B cell (primary cell): ENCODE data around the gene METTL24. TPM values are rescaled to one million over a fixed set of nuclear protein-coding genes. Genes with fewer than 3 reads are reported as not detected.

Source experiments
- ATAC-seq: fragments of 200-7000 bp; cut with Tn5 transposase; one replicate; pipeline ENCODE4 v1.10.0; 2021; ENCODE audit warnings: low read depth, mild to moderate bottlenecking, moderate number of reproducible peaks, moderate library complexity
- CTCF ChIA-PET: fragments of 350-600 bp; sonication (Branson Sonifier 250); formaldehyde crosslinking; loops from one replicate; lab custom pipeline; 2021; ENCODE audit warnings: antibody characterized with exemption, inconsistent platforms; lab: Charles Lee
- POLR2A ChIA-PET: fragments of 350-600 bp; sonication (Branson Sonifier 250); formaldehyde crosslinking; loops from one replicate; lab custom pipeline; 2021; ENCODE audit warnings: antibody characterized with exemption; lab: Charles Lee
- DNase-seq: peaks from one replicate; pipeline ENCODE4 v3.0.0; 2013
- H2AFZ ChIP-seq: 2 replicates; pipeline ENCODE4 v1.6.1; 2012; ENCODE audit warnings: mild to moderate bottlenecking, low read depth, low read length; ENCODE audit not compliant: insufficient read depth, poor library complexity, severe bottlenecking
- H3K27ac ChIP-seq, 2 donors: 1 replicate in 1 of 2; 2 replicates in 1 of 2; pipeline ENCODE4 v1.5.1; 2012 to 2013; ENCODE audit warnings: low read length in 2 of 2, mild to moderate bottlenecking in 2 of 2, moderate library complexity in 1 of 2
- H3K27me3 ChIP-seq, 4 experiments: fragments of 200-600 bp in 1 of 4; sonication (generic) in 1 of 4; replicated peaks in 1 of 4; 1 replicate in 2 of 4; 2 replicates in 2 of 4; pipeline versions ENCODE4 v1.6.1 to v1.7.0; 2013 to 2016; ENCODE audit warnings: low read length in 3 of 4, mild to moderate bottlenecking in 2 of 4, mixed read lengths in 1 of 4, moderate library complexity in 1 of 4; ENCODE audit not compliant: insufficient read depth in 4 of 4, control insufficient read depth in 3 of 4; ENCODE audit errors: control extremely low read depth in 1 of 4
- H3K36me3 ChIP-seq, 2 experiments: replicated peaks in 1 of 2; 1 replicate in 1 of 2; 2 replicates in 1 of 2; pipeline versions ENCODE4 v1.6.1 to v1.7.1; 2013; ENCODE audit warnings: low read length in 1 of 2; ENCODE audit not compliant: insufficient read depth in 2 of 2, control insufficient read depth in 1 of 2; ENCODE audit errors: control extremely low read depth in 1 of 2, extremely low read depth in 1 of 2
- H3K4me1 ChIP-seq, 2 donors: fragments of 200-600 bp in 1 of 2; sonication (generic) in 1 of 2; 1 replicate in 1 of 2; 2 replicates in 1 of 2; pipeline versions ENCODE4 v1.5.1 to v1.6.1; 2013 to 2017; ENCODE audit warnings: low read length in 2 of 2; ENCODE audit not compliant: control insufficient read depth in 2 of 2, insufficient read depth in 2 of 2
- H3K4me2 ChIP-seq: replicated peaks from 2 replicates; pipeline ENCODE3; 2012; ENCODE audit warnings: mild to moderate bottlenecking, low read depth, low read length; ENCODE audit not compliant: poor library complexity, severe bottlenecking
- H3K4me3 ChIP-seq, 5 experiments: fragments of 200-600 bp in 1 of 5; sonication (generic) in 1 of 5; 1 replicate in 3 of 5; 2 replicates in 2 of 5; pipeline versions ENCODE4 v1.5.1 to v1.7.0; 2011 to 2016; ENCODE audit warnings: low read length in 4 of 5, mild to moderate bottlenecking in 4 of 5, low read depth in 2 of 5, control low read depth in 1 of 5, moderate library complexity in 1 of 5; ENCODE audit not compliant: insufficient read depth in 1 of 5; ENCODE audit errors: control extremely low read depth in 1 of 5, extremely low read depth in 1 of 5
- H3K79me2 ChIP-seq: fragments of 200-600 bp; sonication (generic); one replicate; pipeline ENCODE4 v1.6.0; 2016; ENCODE audit warnings: low read length; ENCODE audit not compliant: control insufficient read depth, insufficient read depth
- H3K9ac ChIP-seq: fragments of 200-600 bp; sonication (generic); 2 replicates; pipeline ENCODE4 v1.6.1; 2017; ENCODE audit warnings: mild to moderate bottlenecking, low read length, moderate library complexity
- H3K9me3 ChIP-seq, 3 donors: one replicate each; pipeline versions ENCODE4 v1.6.1 to v1.7.1; 2013; ENCODE audit warnings: low read length in 2 of 3; ENCODE audit not compliant: control insufficient read depth in 2 of 3, insufficient read depth in 1 of 3; ENCODE audit errors: control extremely low read depth in 1 of 3
- H4K20me1 ChIP-seq: 2 replicates; pipeline ENCODE4 v1.6.0; 2012; ENCODE audit warnings: mild to moderate bottlenecking, low read length; ENCODE audit not compliant: insufficient read depth, control insufficient read depth, poor library complexity, severe bottlenecking
- H3K27ac Mint-ChIP-seq: one replicate; pipeline ENCODE4 v1.8.0; 2021; ENCODE audit warnings: mixed read lengths
- H3K27me3 Mint-ChIP-seq: one replicate; pipeline ENCODE4 v1.8.0; 2021; ENCODE audit warnings: mixed read lengths
- H3K4me1 Mint-ChIP-seq: one replicate; pipeline ENCODE4 v1.8.0; 2021; ENCODE audit warnings: mixed read lengths
- H3K4me3 Mint-ChIP-seq: one replicate; pipeline ENCODE4 v1.8.0; 2021; ENCODE audit warnings: mixed read lengths
- H3K9me3 Mint-ChIP-seq: one replicate; pipeline ENCODE4 v1.8.0; 2022; ENCODE audit warnings: mixed read lengths; ENCODE audit not compliant: insufficient read depth
- EZH2 ChIP-seq: IDR thresholded peaks from 2 replicates; pipeline ENCODE4 v1.6.1; 2012; ENCODE audit warnings: borderline replicate concordance, low read depth, mild to moderate bottlenecking, moderate library complexity, low read length; ENCODE audit not compliant: insufficient read depth, poor library complexity, severe bottlenecking
- WGBS: methylation state at CpG from one replicate; pipeline ENCODE4 v1.1.5; 2013; ENCODE audit warnings: missing lambda C conversion rate; ENCODE audit not compliant: insufficient coverage; 5-methylcytosine and 5-hydroxymethylcytosine counted together
- intact Hi-C: fragments of 100-400 bp; cut with micrococcal nuclease; formaldehyde crosslinking; loops from one replicate; pipeline ENCODE4 v1.10.0; 2022
- polyA plus RNA-seq: library from polyadenylated mRNA; depleted of rRNA; stranded (reverse); fragments of >200 nt; gene quantifications from 2 replicates; pipeline ENCODE4 v1.2.3, GENCODE V29; 2012
- total RNA-seq, 2 donors: library from RNA; stranded (reverse); fragments of 120-200 nt in 1 of 2; gene quantifications; 1 replicate in 1 of 2; 2 replicates in 1 of 2; pipeline versions ENCODE4 v1.2.3 to v1.2.4, GENCODE V29; 2013 to 2022
- TF ChIP-seq, protein P1 (sequence below): fragments of 200-600 bp; IDR thresholded peaks from one replicate; pipeline ENCODE4 v1.8.0; 2022; ENCODE audit warnings: antibody characterized with exemption, mild to moderate bottlenecking

METTL24 gene
- total and polyA plus RNA-seq, 2 donors (not counting 1 experiment from before 2014, with no cell fraction given) = not detected

DNA sequence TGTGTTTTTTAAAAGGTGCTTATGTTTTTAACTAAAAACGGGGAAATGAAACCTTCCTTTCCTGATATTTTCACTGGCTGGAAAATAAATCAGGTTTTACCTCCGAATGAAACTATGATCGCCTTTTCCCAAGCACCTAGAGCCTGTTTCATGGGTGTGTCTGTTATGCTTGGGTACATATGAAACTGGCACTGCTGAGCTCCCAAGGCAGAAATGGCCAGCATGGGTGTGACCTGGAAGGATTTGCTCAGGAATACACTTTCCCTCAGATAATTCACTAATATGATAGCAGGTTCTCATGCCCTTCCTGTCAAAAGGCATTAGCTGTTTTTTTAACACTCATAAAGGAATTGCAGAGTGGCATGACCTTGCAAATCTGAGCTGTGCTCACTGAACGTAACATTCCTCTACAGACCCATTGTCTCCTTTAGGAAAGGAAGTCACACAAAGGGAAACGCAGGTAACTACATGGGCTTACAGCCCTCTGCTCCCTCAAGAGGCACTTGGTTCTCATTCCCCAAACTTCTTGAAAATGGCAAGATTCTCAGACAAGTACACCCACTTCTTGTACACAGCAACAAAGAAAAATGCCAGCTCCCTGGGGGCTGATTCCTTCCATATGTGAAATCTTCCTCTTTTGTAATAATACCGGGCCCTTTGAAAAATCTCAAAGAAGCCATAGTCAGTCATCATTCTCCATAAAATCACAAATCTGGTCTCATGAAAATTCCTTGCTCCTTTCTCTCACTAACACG, 72.7 kb downstream of the METTL24 start:
- Mint-ChIP-seq H3K4me1 (no peaks in the 10 kb centered on the region), H3K4me3 (no peak overlapping the region), H3K27me3 (peaks cover 24% of the 10 kb centered on the region), H3K9me3 (peaks cover 4% of the 10 kb centered on the region), H3K27ac (no peak overlapping the region)
- TF ChIP-seq EZH2 = no peak
- TF ChIP-seq, protein P1, sequence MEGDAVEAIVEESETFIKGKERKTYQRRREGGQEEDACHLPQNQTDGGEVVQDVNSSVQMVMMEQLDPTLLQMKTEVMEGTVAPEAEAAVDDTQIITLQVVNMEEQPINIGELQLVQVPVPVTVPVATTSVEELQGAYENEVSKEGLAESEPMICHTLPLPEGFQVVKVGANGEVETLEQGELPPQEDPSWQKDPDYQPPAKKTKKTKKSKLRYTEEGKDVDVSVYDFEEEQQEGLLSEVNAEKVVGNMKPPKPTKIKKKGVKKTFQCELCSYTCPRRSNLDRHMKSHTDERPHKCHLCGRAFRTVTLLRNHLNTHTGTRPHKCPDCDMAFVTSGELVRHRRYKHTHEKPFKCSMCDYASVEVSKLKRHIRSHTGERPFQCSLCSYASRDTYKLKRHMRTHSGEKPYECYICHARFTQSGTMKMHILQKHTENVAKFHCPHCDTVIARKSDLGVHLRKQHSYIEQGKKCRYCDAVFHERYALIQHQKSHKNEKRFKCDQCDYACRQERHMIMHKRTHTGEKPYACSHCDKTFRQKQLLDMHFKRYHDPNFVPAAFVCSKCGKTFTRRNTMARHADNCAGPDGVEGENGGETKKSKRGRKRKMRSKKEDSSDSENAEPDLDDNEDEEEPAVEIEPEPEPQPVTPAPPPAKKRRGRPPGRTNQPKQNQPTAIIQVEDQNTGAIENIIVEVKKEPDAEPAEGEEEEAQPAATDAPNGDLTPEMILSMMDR = no peak
- Histone ChIP-seq H3K9ac (no peak overlapping the region), H3K79me2 (no peaks in the 10 kb centered on the region), H3K27me3 (peaks cover 0 to 3% (median 0%) of the 10 kb centered on the region in 4 experiments), H3K27ac (no peak overlapping the region), H2AFZ (no peak overlapping the region), H3K4me2 (no peak overlapping the region), H4K20me1 (no peaks in the 10 kb centered on the region), H3K36me3 (no peaks in the 10 kb centered on the region), H3K9me3 (peaks cover 0 to under 1% (median 0%) of the 10 kb centered on the region in 3 donors), H3K4me3 (no peak overlapping the region), H3K4me1 (no peaks in the 10 kb centered on the region)
- intact Hi-C loops = no loop called here
- DNase-seq (no peak), ATAC-seq (no peak)
- POLR2A ChIA-PET = no interaction called here
- 100% methylated on average over 4 of the region's 7 CpGs for WGBS
- CTCF ChIA-PET = no interaction called here

DNA sequence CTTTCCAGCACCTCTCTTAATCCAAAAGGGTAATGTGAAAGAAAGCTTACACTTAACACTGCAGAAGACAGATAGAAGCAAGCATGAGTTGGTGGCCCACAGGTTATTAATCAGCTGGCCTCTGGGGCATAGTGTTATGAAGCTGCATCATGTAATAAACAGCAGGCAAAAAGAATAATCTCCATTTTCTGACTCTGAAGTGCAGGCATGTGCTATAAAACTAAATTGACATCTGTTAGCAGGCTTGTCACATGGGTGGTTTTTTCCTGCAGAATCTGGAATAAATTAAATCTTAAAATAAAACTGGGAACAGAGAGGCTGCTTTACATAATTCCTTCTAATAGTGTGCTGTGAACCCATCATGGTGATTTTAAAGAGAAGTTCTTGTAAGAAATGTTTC, 73.3 kb downstream of the METTL24 start:
- Histone ChIP-seq H3K36me3 (no peaks in the 10 kb centered on the region), H3K4me3 (no peak overlapping the region), H3K79me2 (no peaks in the 10 kb centered on the region), H3K4me1 (no peaks in the 10 kb centered on the region), H2AFZ (no peak overlapping the region), H3K27me3 (peaks cover 0 to 3% (median 0%) of the 10 kb centered on the region in 4 experiments), H3K4me2 (no peak overlapping the region), H3K27ac (no peak overlapping the region), H4K20me1 (no peaks in the 10 kb centered on the region), H3K9ac (no peak overlapping the region), H3K9me3 (peaks cover 0 to 1% (median under 1%) of the 10 kb centered on the region in 3 donors)
- H3K27ac Mint-ChIP-seq = no peak overlapping the region
- ChIA-PET CTCF (no interaction called here), POLR2A (no interaction called here)
- H3K9me3 Mint-ChIP-seq = peaks cover 2% of the 10 kb centered on the region
- peaks cover 24% of the 10 kb centered on the region for H3K27me3 Mint-ChIP-seq
- H3K4me3 Mint-ChIP-seq = no peak overlapping the region
- TF ChIP-seq, protein P1 = no peak
- TF ChIP-seq EZH2 = no peak
- ATAC-seq (no peak), DNase-seq (no peak)
- no peaks in the 10 kb centered on the region for H3K4me1 Mint-ChIP-seq
- intact Hi-C loops = no loop called here
